Heart left ventricle (tissue), 16 donors: Measurements from ENCODE around the gene ARL8A. TPM values are rescaled to one million over a fixed set of nuclear protein-coding genes. Genes with fewer than 3 reads are reported as not detected.

Experiments used
- ATAC-seq, 4 donors: fragments of 200-7000 bp; cut with Tn5 transposase; one replicate each; pipeline ENCODE4 v1.9.1; 2020 to 2022; ENCODE audit warnings: moderate library complexity in 4 of 4, mild to moderate bottlenecking in 3 of 4, moderate number of reproducible peaks in 1 of 4
- DNase-seq, 5 donors: peaks; one replicate each; pipeline ENCODE4 v3.0.0-alpha.2; 2020
- H3K27ac ChIP-seq, 12 donors: fragments of 200-600 bp; sonication (generic) in 4 of 12; one replicate each; pipeline versions ENCODE4 v1.5.0 to v1.8.0; 2016 to 2022; ENCODE audit warnings: mild to moderate bottlenecking in 2 of 12
- H3K27me3 ChIP-seq, 9 donors: fragments of 200-600 bp; sonication (generic) in 2 of 9; one replicate each; pipeline versions ENCODE4 v1.5.1 to v1.8.0; 2016 to 2022; ENCODE audit warnings: mild to moderate bottlenecking in 3 of 9
- H3K36me3 ChIP-seq, 9 donors: fragments of 200-600 bp; sonication (generic) in 2 of 9; one replicate each; pipeline versions ENCODE4 v1.5.0 to v1.8.0; 2018 to 2022; ENCODE audit warnings: mild to moderate bottlenecking in 2 of 9
- H3K4me1 ChIP-seq, 12 donors: fragments of 200-600 bp; sonication (generic) in 4 of 12; one replicate each; pipeline versions ENCODE4 v1.5.0 to v1.8.0; 2016 to 2022; ENCODE audit warnings: mild to moderate bottlenecking in 3 of 12
- H3K4me3 ChIP-seq, 12 donors: fragments of 200-600 bp; sonication (generic) in 4 of 12; one replicate each; pipeline versions ENCODE4 v1.5.0 to v1.8.0; 2017 to 2022; ENCODE audit warnings: mild to moderate bottlenecking in 9 of 12, moderate library complexity in 4 of 12
- H3K9me3 ChIP-seq, 12 donors: fragments of 200-600 bp; sonication (generic) in 4 of 12; one replicate each; pipeline versions ENCODE4 v1.5.0 to v1.8.0; 2016 to 2022; ENCODE audit warnings: mild to moderate bottlenecking in 1 of 12
- POLR2A ChIP-seq, 2 donors: fragments of 450-650 bp; IDR thresholded peaks; one replicate each; pipeline ENCODE4 v1.6.1; 2017; ENCODE audit warnings: antibody characterized with exemption in 2 of 2, mild to moderate bottlenecking in 2 of 2, moderate library complexity in 2 of 2
- WGBS, 4 donors: extraction: QIAGEN DNeasy Blood & Tissue Kit in 2 of 4; methylation state at CpG; one replicate each; pipeline versions ENCODE4 v1.1.5 to v1.1.7; 2013 to 2018; 5-methylcytosine and 5-hydroxymethylcytosine counted together
- intact Hi-C, 10 donors: fragments of 100-400 bp; cut with DNase I; formaldehyde crosslinking; loops; one replicate each; pipeline versions ENCODE4 v1.11.1 to v1.14.2; 2022
- polyA plus RNA-seq, 2 donors: library from polyadenylated mRNA; stranded (reverse); fragments of 200-250 nt; gene quantifications; one replicate each; pipeline ENCODE4 v1.2.3, GENCODE V29; 2013
- total RNA-seq, 9 donors: library from RNA; depleted of rRNA in 2 of 9; stranded (reverse); fragments of >200 nt in 2 of 9; fragmentation: NEBNext Ultra II Directional in 3 of 9; extraction: Animal tissue kit (Norgen Biotek cat#: 25700) in 3 of 9; gene quantifications; one replicate each; pipeline versions ENCODE4 v1.1.0 to v1.2.4, GENCODE V29; 2016 to 2023
- TF ChIP-seq, protein P1 (sequence below), 12 donors: fragments of 200-600 bp; sonication (generic) in 4 of 12; IDR thresholded peaks; one replicate each; pipeline versions ENCODE4 v1.5.0 to v1.8.0; 2018 to 2022; ENCODE audit warnings: antibody characterized with exemption in 12 of 12, mild to moderate bottlenecking in 5 of 12
- donor health status: ischemic (EF 13 %, LVEDD 7.1; RV severe dilation, severe dysfunction).
- donor health status: healthy with polysubstance abuse.
- donor health status: DM: no; HTN: yes; CAD: no.
- donor health status: DM: no; HTN: no; CAD: no.
- donor health status: ischemic (EF 25% LVEDD 6.9; RV normal size, moderate dysfunction).
- donor health status: ischemic (EF 25% LVEDD 5.7; RV mildly dilated, moderate dysfunction).
- donor health status: healthy.
- donor health status: DM: yes; HTN: yes; CAD: no.
- donor health status: ischemic (EF 35%, LVEDD 5.7; RV mildly dilated, moderate dysfunction).
- donor health status: nonischemic (EF 11% LVEDD 7.7; RV severe dilation, severe dysfunction).
- donor health status: DM: yes; HTN: yes; CAD: no.
- donor health status: PGD.
- donor health status: ischemic (EF 29% LVEDD 5.4; RV normal size, mild dysfunction).
- donor health status: nonischemic (EF 23%, LVEDD 6.1; RV moderate dilation, normal function).

The ARL8A gene
- total and polyA plus RNA-seq, 11 donors = 22.6 to 86.4 (median 73.3) TPM

DNA sequence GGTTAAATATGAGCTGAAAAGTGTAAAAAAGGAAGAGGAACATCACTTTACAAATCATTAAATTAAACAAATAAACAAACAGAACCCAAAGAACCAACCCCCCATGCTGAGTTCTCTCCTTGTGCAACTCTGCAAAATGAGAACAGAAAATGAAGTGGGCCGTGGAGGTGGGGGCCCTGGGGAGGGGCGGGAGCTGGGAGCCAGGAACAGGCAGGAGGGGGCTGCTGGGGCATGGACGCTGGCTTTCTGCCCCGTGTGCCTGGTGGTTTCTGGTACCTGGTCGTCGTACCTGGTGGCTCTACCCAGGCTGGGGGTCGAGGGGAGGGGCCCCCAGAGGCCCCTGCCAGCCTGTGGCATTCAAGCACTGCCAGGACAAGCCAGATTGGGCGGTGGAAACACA lies 11.0 kb downstream of the ARL8A start:
- Histone ChIP-seq H3K4me3 (no peak overlapping the region), H3K36me3 (peaks cover 0 to 68% (median 51%) of the 10 kb centered on the region in 9 donors), H3K4me1 (peaks cover 4 to 30% (median 19%) of the 10 kb centered on the region in 12 donors), H3K9me3 (no peaks in the 10 kb centered on the region), H3K27me3 (no peaks in the 10 kb centered on the region), H3K27ac (peak overlapping the region in 4 of 12 donors; percentile 19 to 83 (median 78))
- ATAC-seq (no peak), DNase-seq (no peak)
- WGBS, 4 donors = 78 to 90% (median 84%) methylated on average over 8 of the region's 8 CpGs
- intact Hi-C loops = loop anchor here in 3 of 10 donors (10.0 kb wide), 1 partner anchor 239 kb away; no protein-coding TSS in a partner anchor
- TF ChIP-seq, protein P1, sequence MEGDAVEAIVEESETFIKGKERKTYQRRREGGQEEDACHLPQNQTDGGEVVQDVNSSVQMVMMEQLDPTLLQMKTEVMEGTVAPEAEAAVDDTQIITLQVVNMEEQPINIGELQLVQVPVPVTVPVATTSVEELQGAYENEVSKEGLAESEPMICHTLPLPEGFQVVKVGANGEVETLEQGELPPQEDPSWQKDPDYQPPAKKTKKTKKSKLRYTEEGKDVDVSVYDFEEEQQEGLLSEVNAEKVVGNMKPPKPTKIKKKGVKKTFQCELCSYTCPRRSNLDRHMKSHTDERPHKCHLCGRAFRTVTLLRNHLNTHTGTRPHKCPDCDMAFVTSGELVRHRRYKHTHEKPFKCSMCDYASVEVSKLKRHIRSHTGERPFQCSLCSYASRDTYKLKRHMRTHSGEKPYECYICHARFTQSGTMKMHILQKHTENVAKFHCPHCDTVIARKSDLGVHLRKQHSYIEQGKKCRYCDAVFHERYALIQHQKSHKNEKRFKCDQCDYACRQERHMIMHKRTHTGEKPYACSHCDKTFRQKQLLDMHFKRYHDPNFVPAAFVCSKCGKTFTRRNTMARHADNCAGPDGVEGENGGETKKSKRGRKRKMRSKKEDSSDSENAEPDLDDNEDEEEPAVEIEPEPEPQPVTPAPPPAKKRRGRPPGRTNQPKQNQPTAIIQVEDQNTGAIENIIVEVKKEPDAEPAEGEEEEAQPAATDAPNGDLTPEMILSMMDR (IDR thresholded peaks at IDR 0.05) = no peak
- no peak for TF ChIP-seq POLR2A (IDR thresholded peaks at IDR 0.05)

DNA sequence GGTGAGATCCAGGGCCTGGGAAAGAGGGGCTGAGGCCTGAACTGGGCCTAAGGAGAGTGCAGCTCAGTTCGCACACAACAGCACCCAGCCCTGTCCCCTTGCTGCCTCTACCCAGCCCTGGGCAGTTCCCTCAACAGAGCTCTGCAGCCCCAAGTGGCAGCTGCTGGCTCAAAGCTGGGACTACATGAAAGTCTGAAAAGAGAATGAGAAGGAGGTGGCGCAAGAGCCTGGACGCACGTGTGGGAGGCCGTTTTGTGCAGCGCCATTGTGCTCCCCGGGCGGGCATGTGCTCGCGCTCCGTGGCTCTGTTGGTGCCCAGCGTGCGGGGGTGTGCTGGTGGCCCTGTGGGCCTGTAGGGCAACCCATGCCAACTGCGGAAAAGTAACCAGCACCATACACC lies 11.5 kb downstream of the ARL8A start:
- peak overlapping the region in 5 of 12 donors; percentile 5 to 32 (median 29) for H3K4me3 ChIP-seq
- no peak for TF ChIP-seq POLR2A (IDR thresholded peaks at IDR 0.05)
- TF ChIP-seq, protein P1 (IDR thresholded peaks at IDR 0.05) = no peak
- H3K9me3 ChIP-seq = no peaks in the 10 kb centered on the region
- H3K27ac ChIP-seq = peak overlapping the region; percentile 15 to 83 (median 79)
- no peaks in the 10 kb centered on the region for H3K27me3 ChIP-seq
- DNase-seq = peak in 2 of 5 donors; percentile 8 to 40
- intact Hi-C loops = loop anchor here in 3 of 10 donors (10.0 kb wide), 1 partner anchor 238 kb away; no protein-coding TSS in a partner anchor
- ATAC-seq = peak; percentile 1 to 30 (median 8)
- peaks cover 0 to 64% (median 50%) of the 10 kb centered on the region in 9 donors for H3K36me3 ChIP-seq
- peaks cover 4 to 30% (median 19%) of the 10 kb centered on the region in 12 donors for H3K4me1 ChIP-seq
- 69 to 91% (median 85%) methylated on average over 11 to 14 of the region's 14 CpGs for WGBS, 4 donors

GRCh38 chr1:202131956-202132821 lies 12.3 kb downstream of the ARL8A start:
- H3K4me1 ChIP-seq = peaks cover 4 to 30% (median 19%) of the 10 kb centered on the region in 12 donors
- intact Hi-C loops = loop anchor here in 3 of 10 donors (10.0 kb wide), 1 partner anchor 237 kb away; no protein-coding TSS in a partner anchor

More at GRCh38 chr1:202131956-202132821, 12.3 kb downstream of the ARL8A start:
- Histone ChIP-seq H3K9me3 (no peaks in the 10 kb centered on the region), H3K36me3 (peaks cover 0 to 56% (median 42%) of the 10 kb centered on the region in 9 donors), H3K4me3 (peak overlapping the region in 5 of 12 donors; percentile 5 to 32 (median 29)), H3K27me3 (no peaks in the 10 kb centered on the region), H3K27ac (peak overlapping the region; percentile 42 to 83 (median 79))
- ATAC-seq (peak; percentile 54 to 75 (median 72)), DNase-seq (peak in 4 of 5 donors; percentile 56 to 79 (median 67))
- 49 to 55% (median 53%) methylated on average over 12 of the region's 12 CpGs for WGBS, 4 donors
- TF ChIP-seq, protein P1 (IDR thresholded peaks at IDR 0.05) = no peak
- no peak for TF ChIP-seq POLR2A (IDR thresholded peaks at IDR 0.05)
